Calu3 (cell line): ENCODE measurements around the gene LAMC3. TPM values are rescaled to one million over a fixed set of nuclear protein-coding genes. Genes with fewer than 3 reads are reported as not detected.

Experiments used
- BruUV-seq: library from RNA; stranded (reverse); fragments of 400-500 nt; replicated peaks from 2 replicates; lab custom pipeline; 2021; lab: Mats Ljungman, UMichigan
- CTCF ChIA-PET: fragments of 300-600 bp; sonication (Branson Sonifier 250); formaldehyde crosslinking; loops from one replicate; lab custom pipeline; 2022; ENCODE audit warnings: antibody characterized with exemption; lab: Charles Lee
- DNase-seq: peaks from one replicate; pipeline ENCODE4 v3.0.0; 2022
- H3K27ac Mint-ChIP-seq: one replicate; pipeline ENCODE4 v1.8.0; 2022; ENCODE audit warnings: mixed read lengths; ENCODE audit not compliant: unreplicated experiment
- H3K27me3 Mint-ChIP-seq: one replicate; pipeline ENCODE4 v1.8.0; 2022; ENCODE audit warnings: mixed read lengths; ENCODE audit not compliant: unreplicated experiment
- H3K36me3 Mint-ChIP-seq: one replicate; pipeline ENCODE4 v1.8.0; 2022; ENCODE audit warnings: mild to moderate bottlenecking, moderate library complexity, mixed read lengths; ENCODE audit not compliant: insufficient read depth, unreplicated experiment
- H3K4me1 Mint-ChIP-seq: one replicate; pipeline ENCODE4 v1.8.0; 2022; ENCODE audit warnings: mild to moderate bottlenecking, low read depth, mixed read lengths; ENCODE audit not compliant: unreplicated experiment
- H3K4me3 Mint-ChIP-seq: one replicate; pipeline ENCODE4 v1.8.0; 2022; ENCODE audit warnings: mild to moderate bottlenecking, low read depth, moderate library complexity, mixed read lengths; ENCODE audit not compliant: unreplicated experiment
- H3K9me3 Mint-ChIP-seq: one replicate; pipeline ENCODE4 v1.8.0; 2022; ENCODE audit warnings: low read depth, mixed read lengths; ENCODE audit not compliant: unreplicated experiment
- CTCF ChIP-seq: fragments of 200-600 bp; IDR thresholded peaks from one replicate; pipeline ENCODE4 v1.8.0; 2022; ENCODE audit warnings: antibody characterized with exemption; ENCODE audit not compliant: unreplicated experiment
- intact Hi-C: fragments of 100-400 bp; cut with micrococcal nuclease; formaldehyde crosslinking; loops from one replicate; pipeline ENCODE4 v1.10.0; 2022; ENCODE audit not compliant: unreplicated experiment
- total RNA-seq: library from RNA; stranded (reverse); gene quantifications from 2 replicates; pipeline ENCODE4 v1.2.3, GENCODE V29; 2022

LAMC3 gene
- total RNA-seq, 1 experiment from 2014 or later: not detected

- no peak overlapping the region for H3K4me3 Mint-ChIP-seq
- intact Hi-C loops: no loop called here
Measured at GRCh38 chr9:130993303-130994030, 15.5 kb upstream of the LAMC3 start.

GRCh38 chr9:130994135-130995085 lies 14.6 kb upstream of the LAMC3 start:
- peaks cover 50% of the 10 kb centered on the region for H3K27me3 Mint-ChIP-seq
- no peak for TF ChIP-seq CTCF
- BruUV-seq: no TSS peak
- CTCF ChIA-PET: no interaction called here
- H3K4me1 Mint-ChIP-seq: no peaks in the 10 kb centered on the region
- intact Hi-C loops: loop anchor here (5.0 kb wide), 1 partner anchor 127 kb away; no protein-coding TSS in a partner anchor
- DNase-seq: no peak
- peaks cover 5% of the 10 kb centered on the region for H3K36me3 Mint-ChIP-seq
- no peak overlapping the region for H3K27ac Mint-ChIP-seq
- no peak overlapping the region for H3K4me3 Mint-ChIP-seq
- H3K9me3 Mint-ChIP-seq: no peaks in the 10 kb centered on the region

More at GRCh38 chr9:130993303-130994030, 15.5 kb upstream of the LAMC3 start:
- no peak overlapping the region for H3K27ac Mint-ChIP-seq
- peaks cover 49% of the 10 kb centered on the region for H3K27me3 Mint-ChIP-seq
- TF ChIP-seq CTCF: no peak
- DNase-seq: no peak
- peaks cover 5% of the 10 kb centered on the region for H3K36me3 Mint-ChIP-seq
- H3K4me1 Mint-ChIP-seq: no peaks in the 10 kb centered on the region
- H3K9me3 Mint-ChIP-seq: no peaks in the 10 kb centered on the region
- CTCF ChIA-PET: no interaction called here
- no TSS peak for BruUV-seq

- intact Hi-C loops: loop anchor here (5.0 kb wide), 1 partner anchor 128 kb away; no protein-coding TSS in a partner anchor
- Mint-ChIP-seq H3K4me1 (no peaks in the 10 kb centered on the region), H3K4me3 (no peak overlapping the region), H3K9me3 (no peaks in the 10 kb centered on the region), H3K27me3 (peaks cover 54% of the 10 kb centered on the region), H3K27ac (no peak overlapping the region), H3K36me3 (peaks cover 5% of the 10 kb centered on the region)
- no peak for DNase-seq
- no TSS peak for BruUV-seq
- no peak for TF ChIP-seq CTCF
- CTCF ChIA-PET: no interaction called here
Measured at GRCh38 chr9:130995086-130996011, 13.6 kb upstream of the LAMC3 start.

GRCh38 chr9:130996205-130996604 lies 12.8 kb upstream of the LAMC3 start:
- no peak for DNase-seq

More at GRCh38 chr9:130996205-130996604, 12.8 kb upstream of the LAMC3 start:
- Mint-ChIP-seq H3K36me3 (peaks cover 5% of the 10 kb centered on the region), H3K27me3 (peaks cover 54% of the 10 kb centered on the region), H3K4me3 (no peak overlapping the region), H3K27ac (no peak overlapping the region), H3K4me1 (no peaks in the 10 kb centered on the region), H3K9me3 (no peaks in the 10 kb centered on the region)
- BruUV-seq: no TSS peak
- TF ChIP-seq CTCF: no peak
- intact Hi-C loops: loop anchor here (5.0 kb wide), 1 partner anchor 129 kb away; no protein-coding TSS in a partner anchor
- CTCF ChIA-PET: no interaction called here
